Activated CD8-positive, alpha-beta memory T cell treated with anti-CD3 and anti-CD28 coated beads for 24 hours (primary cell): Measurements from ENCODE around the gene MTX1.
A peak's percentile ranks its signal among the peaks of the same experiment; 100 is the strongest.
"Not testable (repeated sequence)": the region's sequence is repeated elsewhere in the genome, so short reads cannot be mapped to it uniquely, and the experiment has no call there.

Experiments used
- DNase-seq: peaks from one replicate; pipeline ENCODE4 v3.0.0-alpha.2; 2020

Gene MTX1

GRCh38 chr1:155241841-155242264 is 33.4 kb downstream of the MTX1 start:
- DNase-seq = no peak

GRCh38 chr1:155242805-155243358 is 34.4 kb downstream of the MTX1 start:
- DNase-seq = no peak

- DNase-seq = peak; percentile 96
Observed at GRCh38 chr1:155244368-155245162, 36.1 kb downstream of the MTX1 start.

GRCh38 chr1:155245163-155245524 is 36.6 kb downstream of the MTX1 start:
- DNase-seq = no peak

- not testable (repeated sequence) for DNase-seq
Observed at GRCh38 chr1:155246796-155247195, 38.3 kb downstream of the MTX1 start.

- DNase-seq = no peak
Observed at GRCh38 chr1:155247667-155248553, 39.4 kb downstream of the MTX1 start.

- no peak for DNase-seq
Observed at GRCh38 chr1:155250246-155250632, 41.7 kb downstream of the MTX1 start.

GRCh38 chr1:155250633-155251449 is 42.3 kb downstream of the MTX1 start:
- peak; percentile 99 for DNase-seq

- DNase-seq = no peak
Observed at GRCh38 chr1:155251566-155251965, 43.1 kb downstream of the MTX1 start.

GRCh38 chr1:155253208-155253607 is 44.7 kb downstream of the MTX1 start:
- no peak for DNase-seq

GRCh38 chr1:155253797-155254196 is 45.3 kb downstream of the MTX1 start:
- DNase-seq = no peak

- no peak for DNase-seq
Observed at GRCh38 chr1:155254228-155254713, 45.8 kb downstream of the MTX1 start.

GRCh38 chr1:155254714-155255242 is 46.3 kb downstream of the MTX1 start:
- no peak for DNase-seq

GRCh38 chr1:155255243-155256007 is 46.9 kb downstream of the MTX1 start, which contains the start of gene ENTREP3:
TSS of gene ENTREP3 (minus strand) at chr1:155255483. CDS start at chr1:155254877, 606 bp downstream.
- peak; percentile 90 for DNase-seq

GRCh38 chr1:155256058-155256852 is 47.8 kb downstream of the MTX1 start:
- no peak for DNase-seq

- no peak for DNase-seq
Observed at GRCh38 chr1:155260276-155260675, 51.8 kb downstream of the MTX1 start.

GRCh38 chr1:155261493-155261851 is 53.0 kb downstream of the MTX1 start:
- DNase-seq = no peak

GRCh38 chr1:155261852-155262673 is 53.6 kb downstream of the MTX1 start, which contains the start of gene SCAMP3:
TSS of gene SCAMP3 (minus strand) at chr1:155262360. CDS start at chr1:155262151, 209 bp downstream.
- peak; percentile 93 for DNase-seq

- DNase-seq = no peak
Observed at GRCh38 chr1:155263067-155263466, 54.6 kb downstream of the MTX1 start.
